HG02973 (cell line): ENCODE measurements around the gene HRK.

Source experiments
- ATAC-seq: cut with Tn5 transposase; IDR thresholded peaks from one replicate; pipeline ENCODE4 v1.9.1; 2021; ENCODE audit warnings: moderate library complexity; ENCODE audit not compliant: unreplicated experiment

Gene HRK

DNA sequence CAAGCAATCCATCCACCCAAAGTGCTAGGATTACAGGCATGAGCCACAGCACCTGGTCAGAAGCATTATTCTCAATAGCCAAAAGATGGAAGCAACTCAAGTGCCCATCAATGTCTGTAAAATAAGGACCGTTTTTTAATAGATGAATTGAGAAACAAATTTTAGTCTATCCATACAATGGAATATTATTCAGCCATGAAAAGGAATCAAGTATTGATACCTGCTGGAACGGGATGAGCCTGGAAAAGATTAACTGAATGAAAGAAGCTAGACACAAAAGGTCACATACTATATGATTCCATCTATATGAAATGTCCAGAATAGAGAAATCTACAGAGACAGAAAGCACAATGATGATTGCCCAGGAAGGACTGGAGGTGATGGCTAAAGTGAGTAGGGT, 20.4 kb upstream of the HRK start:
- ATAC-seq, result no peak

DNA sequence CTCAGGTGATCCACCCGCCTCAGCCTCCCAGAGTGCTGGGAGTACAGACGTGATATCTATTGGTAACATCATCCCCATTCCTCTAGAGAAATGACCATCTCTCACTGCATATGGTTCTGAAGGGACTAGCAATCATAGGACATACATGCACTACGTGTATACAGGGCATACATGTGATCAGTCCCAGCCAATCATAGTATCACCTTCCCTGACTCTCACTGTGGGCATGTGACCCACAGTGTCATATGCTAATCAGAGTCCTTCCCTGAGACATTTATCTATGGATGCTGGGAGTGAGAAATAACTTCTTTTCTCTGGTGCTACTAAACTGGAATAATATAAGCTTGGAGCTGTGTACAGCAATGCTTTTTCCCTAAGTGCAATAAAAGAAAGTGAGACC, 17.4 kb upstream of the HRK start:
- no peak for ATAC-seq

DNA sequence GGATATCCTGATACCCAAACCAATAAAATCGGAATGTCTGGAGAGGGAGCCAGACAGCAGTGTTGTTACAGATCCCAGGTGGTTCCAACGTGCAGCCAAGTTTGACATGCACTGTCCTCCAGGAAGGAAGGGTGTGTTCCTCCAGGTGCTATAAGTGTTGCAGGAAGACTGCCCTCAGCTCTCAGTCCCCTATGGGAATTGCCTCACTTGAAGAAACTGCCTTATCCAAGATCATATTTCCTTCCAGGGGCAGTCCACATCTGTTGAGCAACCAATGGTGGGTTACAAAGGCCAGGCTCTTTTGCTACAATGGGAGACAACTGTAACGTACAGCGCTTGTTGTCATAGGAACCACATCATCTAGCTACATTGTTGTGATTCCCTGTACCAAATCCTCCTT, 16.2 kb upstream of the HRK start:
- no peak for ATAC-seq

DNA sequence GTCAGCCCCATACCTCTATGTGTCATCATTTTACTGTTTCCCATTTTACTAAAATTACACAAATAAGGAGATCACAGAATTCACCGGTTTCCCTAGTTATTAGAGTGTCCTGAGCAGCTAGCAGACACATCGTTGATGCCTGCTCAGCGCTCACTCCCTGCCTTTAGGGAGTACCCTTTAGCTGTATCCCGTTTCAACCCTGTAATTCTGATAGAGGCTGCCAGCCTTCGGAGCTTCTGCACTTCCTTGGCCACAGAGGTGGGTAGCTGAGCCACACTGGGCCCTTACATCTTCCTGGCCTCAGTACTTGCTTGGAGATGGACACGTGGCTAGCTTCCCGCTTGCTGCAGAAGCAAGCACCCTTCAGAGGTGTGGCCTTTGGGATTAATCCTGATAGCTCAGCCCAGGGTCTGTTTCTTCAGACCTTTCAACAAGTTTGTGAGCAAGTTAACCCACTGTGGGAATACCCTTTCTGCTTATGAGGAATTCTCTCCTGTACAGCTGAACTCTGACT, 15.2 kb upstream of the HRK start:
- ATAC-seq, result no peak

DNA sequence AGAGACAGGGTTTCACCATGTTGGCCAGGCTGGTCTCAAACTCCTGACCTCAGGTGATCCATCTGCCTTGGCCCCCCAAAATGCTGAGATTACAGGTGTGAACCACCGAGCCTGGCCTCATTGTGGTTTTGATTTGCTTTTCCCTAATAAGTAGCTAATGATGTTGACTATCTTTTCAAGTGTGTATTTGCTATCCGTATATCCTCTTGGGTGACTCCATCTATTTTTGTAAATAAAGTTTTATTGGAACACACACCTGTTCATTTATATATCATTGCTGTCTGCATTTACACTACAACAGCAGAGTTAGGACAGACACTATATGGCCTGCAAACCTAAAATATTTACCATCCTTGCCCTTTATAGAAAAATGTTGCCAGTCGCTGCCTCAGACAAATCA, 13.7 kb upstream of the HRK start:
- ATAC-seq, result no peak

DNA sequence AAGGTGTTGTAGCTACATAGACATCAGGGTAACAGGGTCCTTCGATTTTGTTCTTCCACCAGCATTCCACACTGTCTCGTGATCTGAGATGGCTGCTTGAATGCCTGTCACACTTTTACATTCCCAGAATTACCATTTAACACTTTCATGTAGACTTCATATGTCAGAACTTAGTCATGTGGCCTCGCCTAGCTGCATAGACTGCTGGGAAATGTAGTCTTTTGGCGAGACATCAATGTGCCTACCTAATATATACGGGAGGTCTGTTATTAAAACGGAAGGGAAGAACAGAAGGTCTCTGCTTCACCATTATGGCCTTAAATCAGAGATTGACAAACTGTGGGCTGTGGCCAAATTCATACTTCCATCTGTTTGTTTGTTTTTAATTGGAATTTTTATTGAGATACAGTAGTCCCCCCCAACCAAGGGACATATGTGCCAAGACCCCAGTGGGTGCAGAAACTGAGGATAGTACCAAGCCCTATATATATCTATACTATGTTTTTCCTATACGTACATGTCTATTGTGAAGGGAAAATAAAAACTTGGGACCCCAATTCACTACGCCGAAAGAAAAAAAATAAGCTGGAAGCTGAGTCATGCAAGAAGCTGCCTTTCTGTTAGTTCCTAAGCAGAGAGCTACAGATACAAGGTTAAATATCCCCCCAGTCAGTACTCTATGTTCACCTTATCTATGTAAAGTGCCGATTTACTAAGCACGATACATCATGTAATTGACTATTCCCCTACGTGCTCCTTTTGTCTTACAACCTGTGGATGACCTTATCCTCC, 11.3 kb upstream of the HRK start:
- ATAC-seq, result no peak

DNA sequence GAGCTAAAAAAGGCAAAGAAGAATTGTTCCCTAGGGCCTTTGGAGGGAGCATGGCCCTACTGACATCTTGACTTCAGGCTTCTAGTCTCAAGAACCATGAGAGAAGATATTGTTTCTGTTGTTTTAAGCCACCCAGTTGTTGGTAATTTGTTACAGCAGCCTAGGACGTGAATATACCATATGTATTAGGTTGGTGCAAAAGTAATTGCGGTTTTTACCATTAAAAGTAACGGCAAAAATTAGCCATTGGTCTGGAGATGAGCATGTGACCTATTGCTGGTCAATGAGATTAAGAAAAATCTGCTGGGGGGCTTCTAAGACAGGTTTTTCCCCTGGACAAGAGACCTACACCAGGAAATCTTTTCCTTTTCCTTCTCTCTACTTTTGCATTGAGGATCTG, 9.8 kb upstream of the HRK start:
- no peak for ATAC-seq

DNA sequence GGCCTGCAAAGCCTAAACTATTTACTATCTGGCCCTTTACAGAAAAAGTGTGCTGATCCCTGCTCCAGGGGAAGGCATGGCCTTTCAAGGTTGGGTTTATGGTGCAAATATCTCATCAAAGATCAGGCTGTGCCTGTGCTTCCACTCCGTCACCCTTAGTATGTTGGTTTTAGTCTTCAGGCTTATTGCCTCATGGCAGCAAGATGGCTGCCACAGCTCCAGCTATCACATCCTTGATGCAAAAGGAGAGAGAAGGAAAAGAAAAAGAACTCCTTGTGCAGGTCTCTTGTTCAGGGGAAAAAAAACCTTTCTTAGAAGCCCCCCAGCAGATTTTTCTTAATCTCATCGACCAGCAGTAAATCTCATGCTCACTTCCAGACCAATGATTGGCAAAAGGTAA, 9.1 kb upstream of the HRK start:
- ATAC-seq, result no peak

DNA sequence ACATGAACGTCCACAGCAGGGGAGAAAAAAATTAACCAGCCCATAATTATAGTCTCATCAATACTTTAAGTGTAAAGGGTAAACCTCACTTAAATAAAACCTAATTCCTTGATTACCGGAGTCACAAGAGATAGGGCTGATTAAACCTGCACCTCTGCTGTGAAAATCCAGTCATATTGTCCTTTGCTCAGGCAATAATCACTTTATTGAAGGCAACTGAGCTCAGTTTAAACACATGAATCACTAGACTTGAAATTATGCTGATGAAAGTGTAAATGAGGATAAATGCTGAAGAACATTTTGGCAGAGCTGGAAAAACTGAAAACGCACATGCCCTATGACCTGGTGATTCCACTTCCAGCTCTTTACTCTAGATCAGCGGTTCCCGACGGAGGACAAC, 6.7 kb upstream of the HRK start:
- ATAC-seq, result no peak

DNA sequence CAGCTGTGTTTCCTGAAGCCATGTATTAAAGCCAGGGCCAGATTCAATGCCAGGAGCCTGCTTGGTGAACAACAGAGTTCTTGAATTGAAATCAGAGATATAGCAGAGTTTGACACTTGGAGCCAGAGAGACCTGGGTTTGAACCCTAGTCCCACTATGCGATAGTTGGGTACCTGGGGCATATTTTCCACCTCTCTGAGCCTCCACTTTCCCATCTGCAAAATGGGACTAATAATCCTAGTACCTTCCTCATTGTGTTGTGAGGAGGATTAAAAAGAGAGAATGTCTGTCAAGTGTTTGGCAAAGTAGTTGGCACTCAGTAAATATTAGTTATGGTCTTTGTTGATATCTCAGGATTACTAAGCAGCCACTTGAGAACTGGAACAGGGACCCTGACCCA, 6.0 kb upstream of the HRK start:
- no peak for ATAC-seq

DNA sequence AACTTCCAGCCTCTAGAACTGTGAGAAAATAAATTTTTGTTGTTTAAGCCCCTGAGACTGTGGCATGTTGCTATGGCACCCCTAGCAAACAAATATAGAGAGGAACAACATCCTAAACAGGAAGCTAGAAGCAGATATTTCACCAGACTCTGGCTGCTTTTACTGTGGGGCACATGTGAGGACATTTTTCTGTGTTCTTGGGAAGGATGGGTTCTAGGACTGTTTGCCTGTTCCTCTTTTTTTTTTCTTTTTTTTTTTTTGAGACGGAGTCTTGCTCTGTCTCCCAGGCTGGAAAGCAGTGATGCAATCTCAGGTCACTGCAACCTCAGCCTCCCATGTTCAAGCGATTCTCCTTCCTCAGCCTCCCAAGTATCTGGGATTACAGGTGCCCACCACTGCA, 4.2 kb upstream of the HRK start:
- no peak for ATAC-seq

DNA sequence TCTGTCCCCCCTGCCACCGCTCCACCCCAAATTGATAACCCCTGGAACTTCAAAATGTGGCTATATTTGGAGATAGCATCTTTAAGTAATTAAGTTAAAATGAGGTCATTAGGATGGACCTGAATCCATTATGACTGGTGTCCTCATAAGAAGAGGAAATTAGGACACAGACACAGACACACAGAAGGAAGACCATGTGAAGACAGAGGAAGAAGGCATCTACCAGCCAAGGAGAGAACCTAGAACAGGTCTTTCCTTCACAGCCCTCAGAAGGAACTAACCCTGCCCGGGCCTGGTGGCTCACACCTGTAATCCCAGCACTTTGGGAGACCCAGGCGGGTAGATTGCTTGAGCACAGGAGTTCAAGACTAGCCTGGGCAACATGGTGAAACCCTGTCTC, 3.6 kb upstream of the HRK start:
- ATAC-seq, result no peak

DNA sequence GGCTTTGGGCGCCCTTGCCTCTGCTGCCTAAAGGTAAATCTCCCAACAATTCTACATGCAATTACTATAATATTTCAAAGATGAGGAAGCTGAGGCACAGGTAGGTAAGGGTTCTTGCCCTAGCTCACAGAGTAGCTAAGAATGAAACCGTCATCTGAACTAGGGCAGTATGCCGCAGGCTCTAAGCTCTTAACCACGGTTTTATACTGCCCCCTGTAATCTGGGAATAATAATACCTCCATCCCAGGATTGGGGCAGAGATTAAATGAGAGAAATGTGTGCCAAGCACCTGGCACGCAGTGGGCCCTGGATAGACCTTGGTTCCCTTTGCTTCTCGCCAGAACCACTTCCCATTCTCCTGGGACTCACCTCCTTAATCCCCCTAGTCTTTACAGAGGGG, 1.5 kb upstream of the HRK start:
- ATAC-seq, result no peak

DNA sequence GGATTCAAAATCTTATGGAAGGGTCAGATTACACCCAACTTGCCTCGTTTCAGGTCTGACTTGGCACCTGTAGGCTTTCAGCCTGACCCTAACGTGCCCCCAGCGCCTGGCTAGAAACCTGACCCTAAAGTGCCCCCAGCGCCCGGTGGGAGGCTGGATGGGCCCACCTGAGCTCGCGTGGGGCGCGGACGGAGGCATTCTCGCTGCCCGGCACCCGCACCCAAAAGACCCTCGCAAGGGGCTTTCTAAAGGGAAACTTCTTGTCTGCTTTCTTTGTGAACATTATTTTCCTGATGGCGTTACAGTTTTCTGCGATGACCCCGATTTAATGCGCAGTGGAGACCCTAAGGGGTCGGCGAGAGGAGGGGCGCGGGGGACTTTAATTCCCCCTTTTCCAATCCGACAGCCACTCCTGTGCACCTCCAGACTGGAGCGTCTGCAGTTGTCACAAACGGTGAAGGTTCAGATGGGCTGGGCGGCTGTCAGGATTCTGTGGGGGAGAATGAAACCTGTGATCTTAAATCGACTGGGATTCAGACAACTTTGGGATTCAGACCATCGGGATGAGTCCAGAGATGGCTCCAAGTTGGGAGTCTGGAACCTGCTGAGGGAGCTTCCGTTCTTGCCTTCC, 751 bp upstream of the HRK start:
- no peak for ATAC-seq

DNA sequence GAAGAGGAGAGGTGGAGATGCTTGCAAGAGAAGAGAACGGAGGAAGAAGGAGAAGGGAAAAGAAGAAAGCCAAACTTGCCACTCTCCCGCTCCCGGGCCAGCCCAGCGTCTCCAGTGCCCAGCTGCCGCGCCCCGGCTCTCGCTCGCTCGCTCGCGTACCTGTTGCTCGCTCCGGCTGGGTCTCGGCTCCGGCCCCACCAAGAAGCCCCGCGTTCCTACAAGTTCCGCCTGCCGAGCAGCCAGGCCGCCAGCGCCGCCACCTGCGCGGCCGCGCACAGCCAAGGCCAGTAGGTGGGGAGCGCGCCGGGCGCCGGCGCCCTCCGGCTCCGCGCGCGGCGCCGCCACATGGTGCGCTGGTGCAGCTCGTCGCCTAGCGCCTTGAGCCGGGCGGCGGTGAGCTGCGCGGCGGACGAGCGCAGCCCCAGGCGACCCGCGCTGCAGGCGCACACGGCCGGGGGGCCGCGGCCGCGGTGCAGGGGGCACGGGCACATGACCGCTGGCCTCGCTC, 370 bp downstream of the HRK start:
- peak; percentile 49 for ATAC-seq

DNA sequence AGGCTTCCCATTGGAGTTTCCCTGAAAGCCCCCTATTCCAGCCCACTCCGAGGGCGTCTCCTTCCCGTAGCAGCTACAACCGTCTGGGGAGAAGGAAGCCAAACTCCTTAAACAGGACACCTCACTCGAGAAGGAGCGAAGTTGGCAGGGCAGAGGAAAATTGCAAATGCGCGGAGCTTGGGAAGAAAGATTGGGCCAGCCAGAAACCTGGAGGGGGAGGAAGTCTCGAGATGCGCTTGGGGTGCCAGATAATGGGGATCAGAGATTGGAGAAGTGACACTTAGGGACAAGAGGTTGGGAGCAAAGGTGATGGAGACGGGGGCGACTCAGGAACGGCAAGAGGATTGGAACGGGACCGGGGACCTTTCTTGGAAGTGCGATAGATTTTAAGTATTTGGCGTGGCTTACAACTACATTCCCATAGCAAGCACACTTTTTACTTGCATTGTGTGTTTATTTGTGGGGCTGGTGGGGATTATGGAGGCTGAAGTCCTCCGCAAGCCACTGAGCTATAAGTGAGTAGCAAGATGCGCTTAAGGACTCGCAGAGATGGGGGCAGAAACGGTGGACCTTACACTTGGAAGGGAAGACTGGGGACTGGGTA, 926 bp downstream of the HRK start:
- ATAC-seq, result no peak

DNA sequence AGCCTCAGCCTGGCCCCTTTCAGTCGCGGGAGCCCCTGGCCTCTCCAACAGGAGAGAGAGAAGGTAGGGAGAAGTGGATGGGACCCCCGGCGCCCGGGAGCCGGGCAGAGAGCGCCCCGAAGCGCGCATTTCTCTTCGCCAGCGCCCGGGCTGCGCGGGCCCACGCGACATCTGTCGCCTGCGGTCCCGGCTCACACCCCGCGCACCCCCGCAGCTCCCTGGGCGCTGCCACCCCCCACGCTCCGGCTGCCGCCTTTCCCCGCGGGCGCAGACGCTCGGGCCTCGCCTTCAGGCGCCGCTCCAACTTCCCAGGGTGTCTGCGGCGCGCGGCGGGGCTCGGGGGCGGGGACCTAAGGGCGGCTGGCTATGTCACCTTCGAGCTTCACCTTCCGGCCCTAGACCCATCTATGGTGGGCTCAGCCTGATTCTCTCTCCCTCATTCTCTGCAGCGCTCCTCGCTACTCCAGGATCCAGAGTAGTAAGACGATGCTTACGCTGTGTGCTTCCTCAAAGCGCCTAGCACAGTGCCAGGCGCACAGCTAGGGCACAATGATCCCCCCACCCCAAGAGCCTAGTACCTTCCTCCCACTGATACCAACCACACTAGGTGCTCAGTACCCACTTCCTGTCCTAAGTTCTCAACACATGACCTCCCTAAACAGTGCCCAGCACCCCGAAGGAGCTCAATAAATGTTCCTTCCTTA, 1.6 kb downstream of the HRK start:
- no peak for ATAC-seq

DNA sequence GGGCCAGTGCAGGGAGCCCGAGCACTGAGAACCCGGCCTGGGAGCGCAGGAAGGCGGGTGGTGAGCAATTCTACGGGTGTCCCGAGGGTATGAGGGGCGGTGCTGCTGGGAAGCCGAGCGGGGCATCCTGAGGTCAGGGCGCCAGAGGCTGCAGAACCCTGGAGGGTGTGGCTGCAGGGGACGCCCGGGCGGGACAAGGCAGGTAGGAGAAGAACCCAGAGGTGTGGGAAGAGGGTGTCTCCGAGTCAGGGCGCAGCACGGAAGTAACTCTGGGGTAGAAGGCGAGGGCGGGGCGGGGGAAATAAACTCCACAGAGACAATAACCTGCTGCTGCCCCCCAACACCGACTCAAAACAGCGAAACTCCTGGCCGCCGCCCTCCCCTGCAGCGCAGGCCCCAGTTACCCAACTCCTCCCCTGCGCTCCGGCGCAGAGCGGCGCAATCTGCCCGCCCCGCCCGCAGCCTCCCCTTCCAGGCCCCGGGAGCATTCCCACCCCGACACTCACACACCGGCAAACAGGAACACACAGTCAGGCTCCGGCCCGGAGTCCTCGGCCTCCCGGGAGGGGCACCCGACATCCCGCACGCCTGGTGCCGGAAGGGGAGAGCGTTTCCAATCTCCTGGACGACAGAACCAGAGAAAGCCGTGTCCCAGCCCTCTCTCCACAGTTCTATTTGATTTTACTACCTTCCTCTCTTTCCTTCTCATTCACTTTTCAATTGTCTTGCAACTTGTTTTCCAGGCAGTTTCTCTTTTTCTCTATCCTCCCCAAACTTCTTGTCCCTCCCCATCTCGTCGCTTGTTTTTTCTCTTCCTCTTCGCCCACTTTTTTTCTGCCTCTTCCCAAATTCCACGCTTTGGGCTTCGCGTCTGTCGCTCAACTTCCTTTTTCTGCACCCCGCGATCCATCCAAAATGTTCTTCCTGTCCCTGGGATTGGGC, 2.4 kb downstream of the HRK start:
- no peak for ATAC-seq

DNA sequence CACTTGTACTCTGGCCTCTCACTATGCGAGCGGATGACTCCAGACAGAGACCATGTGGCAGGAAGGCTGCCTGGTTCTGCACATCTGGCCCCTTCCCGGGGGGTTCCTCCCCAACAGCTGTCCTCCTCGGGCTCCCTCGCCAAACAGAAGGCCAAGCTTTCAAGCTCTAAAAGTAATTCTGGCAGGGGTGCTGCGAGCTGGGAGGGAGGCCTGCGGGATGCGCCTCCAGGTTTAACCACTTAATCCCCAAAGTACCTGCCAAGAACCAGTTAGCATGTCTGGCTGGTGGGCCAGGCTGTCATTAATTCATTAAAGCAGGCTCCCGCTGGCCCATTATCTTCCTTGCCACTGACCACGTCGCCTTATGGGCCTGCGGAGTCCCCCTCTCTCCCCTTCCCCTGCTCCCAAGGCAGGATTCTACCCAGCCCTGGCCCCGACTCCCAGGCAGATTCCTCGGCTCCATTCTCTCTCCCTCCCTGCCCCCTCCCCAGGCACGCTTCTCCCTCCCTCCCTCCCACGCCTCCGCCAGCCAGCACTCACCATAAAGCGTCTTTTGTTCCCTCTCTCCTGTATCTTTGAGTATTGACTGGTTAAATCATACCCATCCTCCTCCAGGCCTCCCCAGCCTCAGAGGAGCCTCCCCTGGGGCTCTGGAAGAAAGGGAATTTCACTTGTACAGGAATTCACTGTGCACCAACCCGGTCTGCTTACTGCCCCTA, 4.9 kb downstream of the HRK start:
- ATAC-seq, result no peak
